HepG2 (cell line): ENCODE results near the gene FCHO2. TPM values are rescaled to one million over a fixed set of nuclear protein-coding genes. Genes with fewer than 3 reads are reported as not detected.
A peak's percentile ranks its signal among the peaks of the same experiment; 100 is the strongest.

Experiments used
- CEBPG ChIP-seq: IDR thresholded peaks from 2 replicates; pipeline ENCODE4 v1.6.1; 2016
- DPF2 ChIP-seq: sonication (generic); formaldehyde crosslinking; IDR thresholded peaks from 2 replicates; pipeline ENCODE4 v1.4.0; 2020; ENCODE audit warnings: mild to moderate bottlenecking, low read depth, missing genetic modification reagents, borderline replicate concordance
- HDAC1 ChIP-seq: sonication (generic); formaldehyde crosslinking; IDR thresholded peaks from 2 replicates; pipeline ENCODE4 v1.5.1; 2020; ENCODE audit warnings: mild to moderate bottlenecking, missing genetic modification reagents
- JDP2 ChIP-seq: sonication (generic); formaldehyde crosslinking; IDR thresholded peaks from 2 replicates; pipeline ENCODE4 v1.8.1; 2022; ENCODE audit warnings: missing genetic modification reagents, borderline replicate concordance
- MLXIP ChIP-seq: sonication (generic); formaldehyde crosslinking; IDR thresholded peaks from 2 replicates; pipeline ENCODE4 v1.9.0; 2021; ENCODE audit warnings: missing genetic modification reagents, borderline replicate concordance
- PRMT3 ChIP-seq: sonication (generic); formaldehyde crosslinking; IDR thresholded peaks from 2 replicates; pipeline ENCODE4 v1.8.1; 2022; ENCODE audit warnings: low read depth, mild to moderate bottlenecking, moderate library complexity, missing genetic modification reagents, borderline replicate concordance
- SIX4 ChIP-seq: sonication (generic); formaldehyde crosslinking; IDR thresholded peaks from 2 replicates; pipeline ENCODE4 v1.4.0; 2020; ENCODE audit warnings: missing genetic modification reagents
- THAP8 ChIP-seq: sonication (generic); formaldehyde crosslinking; IDR thresholded peaks from 2 replicates; pipeline ENCODE4 v1.5.1; 2020; ENCODE audit warnings: missing genetic modification reagents, mild to moderate bottlenecking, borderline replicate concordance
- ZBTB14 ChIP-seq: sonication (generic); formaldehyde crosslinking; IDR thresholded peaks from 2 replicates; pipeline ENCODE4 v1.4.0; 2020; ENCODE audit warnings: missing genetic modification reagents
- ZNF101 ChIP-seq: sonication (generic); formaldehyde crosslinking; IDR thresholded peaks from 2 replicates; pipeline ENCODE4 v1.4.0; 2020; ENCODE audit warnings: mild to moderate bottlenecking, low read depth, missing genetic modification reagents, borderline replicate concordance
- ZNF225 ChIP-seq: sonication (generic); formaldehyde crosslinking; IDR thresholded peaks from 2 replicates; pipeline ENCODE4 v1.4.0; 2020; ENCODE audit warnings: mild to moderate bottlenecking, missing genetic modification reagents
- ZNF343 ChIP-seq: sonication (generic); formaldehyde crosslinking; IDR thresholded peaks from 2 replicates; pipeline ENCODE4 v1.4.0; 2020; ENCODE audit warnings: mild to moderate bottlenecking, missing genetic modification reagents
- ZNF761 ChIP-seq: sonication (generic); formaldehyde crosslinking; conservative IDR thresholded peaks from 2 replicates; pipeline ENCODE4 v1.4.0; 2020; ENCODE audit warnings: mild to moderate bottlenecking, missing genetic modification reagents
- ZNF883 ChIP-seq: sonication (generic); formaldehyde crosslinking; IDR thresholded peaks from 2 replicates; pipeline ENCODE4 v1.5.1; 2020; ENCODE audit warnings: mild to moderate bottlenecking, missing genetic modification reagents; ENCODE audit errors: not compliant biosample characterization
- polyA plus RNA-seq, 8 experiments: library from polyadenylated mRNA; depleted of rRNA in 3 of 8; stranded (reverse) in 7 of 8; unstranded in 1 of 8; fragments of >200 nt; fragmentation: Illumina TruSeq in 4 of 8; extraction: Trizol in 4 of 8; gene quantifications; 2 replicates each; pipeline versions ENCODE4 v1.2.1 to v1.2.3, GENCODE V29; 2011 to 2016; ENCODE audit warnings: low read depth in 4 of 8, missing spikeins in 1 of 8, mixed read lengths in 1 of 8; ENCODE audit not compliant: insufficient read depth in 1 of 8
- total RNA-seq, 5 experiments: library from RNA; depleted of rRNA; stranded (reverse); fragments of >200 nt; fragmentation: Illumina TruSeq; extraction: Trizol; gene quantifications; 2 replicates each; pipeline ENCODE4 v1.2.3, GENCODE V29; 2016; ENCODE audit warnings: low read depth in 1 of 5
- TF ChIP-seq, protein P1 (sequence below): sonication (generic); formaldehyde crosslinking; IDR thresholded peaks from 2 replicates; pipeline ENCODE4 v1.5.0; 2020; ENCODE audit warnings: missing genetic modification reagents
- TF ChIP-seq, protein P2 (sequence below): sonication (generic); formaldehyde crosslinking; IDR thresholded peaks from 2 replicates; pipeline ENCODE4 v1.5.1; 2020; ENCODE audit warnings: missing genetic modification reagents, mild to moderate bottlenecking, borderline replicate concordance
- TF ChIP-seq, protein P3 (sequence below): sonication (generic); formaldehyde crosslinking; IDR thresholded peaks from 2 replicates; pipeline ENCODE4 v1.5.0; 2020; ENCODE audit warnings: mild to moderate bottlenecking, missing genetic modification reagents

The FCHO2 gene
- total and polyA plus RNA-seq, 2 of the 13 experiments (the other 11 are each of a cell fraction or from before 2014, with no cell fraction given), result 11.6 to 17.3 TPM

DNA sequence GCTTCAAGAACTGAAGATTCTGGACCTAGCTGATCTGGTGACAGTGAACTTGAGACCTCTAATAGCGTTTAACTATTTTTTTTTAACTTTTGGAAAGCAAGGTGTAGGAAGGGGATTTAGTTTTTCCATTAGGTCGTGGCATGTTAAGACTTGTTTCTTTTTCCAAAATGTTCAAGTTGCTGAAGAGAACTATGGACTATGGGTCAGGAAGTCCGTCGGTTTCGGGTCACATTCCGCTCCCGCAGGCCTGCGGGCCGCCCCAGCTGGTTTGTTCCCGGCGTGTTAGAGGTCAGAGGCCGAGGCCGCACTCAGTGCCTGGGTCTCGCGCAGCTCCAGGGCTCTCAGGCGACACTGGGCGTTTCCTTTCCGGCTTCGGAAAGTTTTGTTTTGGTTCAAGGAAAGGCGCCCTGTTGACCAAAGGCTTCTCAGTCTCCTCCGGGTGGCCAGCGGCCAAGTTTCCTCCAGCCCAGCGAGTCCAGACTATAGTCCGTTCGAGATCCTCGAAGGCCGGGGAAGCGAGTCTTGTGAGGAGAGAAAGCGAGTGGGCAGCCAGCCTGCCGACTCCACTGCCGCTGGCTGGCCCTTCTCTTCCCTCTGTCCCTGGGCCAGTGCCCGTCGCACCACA, 586 bp upstream of the FCHO2 start (continued):
- TF ChIP-seq ZBTB14 (CRISPR knock-in tag) (no peak), ZNF883 (CRISPR knock-in tag) (peak; percentile 67), JDP2 (CRISPR knock-in tag) (no peak), ZNF101 (CRISPR knock-in tag) (no peak), THAP8 (CRISPR knock-in tag) (no peak), DPF2 (CRISPR knock-in tag) (no peak), ZNF343 (CRISPR knock-in tag) (no peak), ZNF761 (CRISPR knock-in tag) (no peak; the same call in 1 of the 2 replicates), PRMT3 (no peak; the same call in 1 of the 2 replicates), MLXIP (CRISPR knock-in tag) (no peak), ZNF225 (CRISPR knock-in tag) (no peak), SIX4 (CRISPR knock-in tag) (no peak), CEBPG (CRISPR knock-in tag) (no peak), HDAC1 (peak; percentile 17)
- TF ChIP-seq, protein P1, sequence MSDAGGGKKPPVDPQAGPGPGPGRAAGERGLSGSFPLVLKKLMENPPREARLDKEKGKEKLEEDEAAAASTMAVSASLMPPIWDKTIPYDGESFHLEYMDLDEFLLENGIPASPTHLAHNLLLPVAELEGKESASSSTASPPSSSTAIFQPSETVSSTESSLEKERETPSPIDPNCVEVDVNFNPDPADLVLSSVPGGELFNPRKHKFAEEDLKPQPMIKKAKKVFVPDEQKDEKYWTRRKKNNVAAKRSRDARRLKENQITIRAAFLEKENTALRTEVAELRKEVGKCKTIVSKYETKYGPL, result no peak
- TF ChIP-seq, protein P2, sequence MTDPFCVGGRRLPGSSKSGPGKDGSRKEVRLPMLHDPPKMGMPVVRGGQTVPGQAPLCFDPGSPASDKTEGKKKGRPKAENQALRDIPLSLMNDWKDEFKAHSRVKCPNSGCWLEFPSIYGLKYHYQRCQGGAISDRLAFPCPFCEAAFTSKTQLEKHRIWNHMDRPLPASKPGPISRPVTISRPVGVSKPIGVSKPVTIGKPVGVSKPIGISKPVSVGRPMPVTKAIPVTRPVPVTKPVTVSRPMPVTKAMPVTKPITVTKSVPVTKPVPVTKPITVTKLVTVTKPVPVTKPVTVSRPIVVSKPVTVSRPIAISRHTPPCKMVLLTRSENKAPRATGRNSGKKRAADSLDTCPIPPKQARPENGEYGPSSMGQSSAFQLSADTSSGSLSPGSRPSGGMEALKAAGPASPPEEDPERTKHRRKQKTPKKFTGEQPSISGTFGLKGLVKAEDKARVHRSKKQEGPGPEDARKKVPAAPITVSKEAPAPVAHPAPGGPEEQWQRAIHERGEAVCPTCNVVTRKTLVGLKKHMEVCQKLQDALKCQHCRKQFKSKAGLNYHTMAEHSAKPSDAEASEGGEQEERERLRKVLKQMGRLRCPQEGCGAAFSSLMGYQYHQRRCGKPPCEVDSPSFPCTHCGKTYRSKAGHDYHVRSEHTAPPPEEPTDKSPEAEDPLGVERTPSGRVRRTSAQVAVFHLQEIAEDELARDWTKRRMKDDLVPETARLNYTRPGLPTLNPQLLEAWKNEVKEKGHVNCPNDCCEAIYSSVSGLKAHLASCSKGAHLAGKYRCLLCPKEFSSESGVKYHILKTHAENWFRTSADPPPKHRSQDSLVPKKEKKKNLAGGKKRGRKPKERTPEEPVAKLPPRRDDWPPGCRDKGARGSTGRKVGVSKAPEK, result peak; percentile 31; the same call in 1 of the 2 replicates
- TF ChIP-seq, protein P3, sequence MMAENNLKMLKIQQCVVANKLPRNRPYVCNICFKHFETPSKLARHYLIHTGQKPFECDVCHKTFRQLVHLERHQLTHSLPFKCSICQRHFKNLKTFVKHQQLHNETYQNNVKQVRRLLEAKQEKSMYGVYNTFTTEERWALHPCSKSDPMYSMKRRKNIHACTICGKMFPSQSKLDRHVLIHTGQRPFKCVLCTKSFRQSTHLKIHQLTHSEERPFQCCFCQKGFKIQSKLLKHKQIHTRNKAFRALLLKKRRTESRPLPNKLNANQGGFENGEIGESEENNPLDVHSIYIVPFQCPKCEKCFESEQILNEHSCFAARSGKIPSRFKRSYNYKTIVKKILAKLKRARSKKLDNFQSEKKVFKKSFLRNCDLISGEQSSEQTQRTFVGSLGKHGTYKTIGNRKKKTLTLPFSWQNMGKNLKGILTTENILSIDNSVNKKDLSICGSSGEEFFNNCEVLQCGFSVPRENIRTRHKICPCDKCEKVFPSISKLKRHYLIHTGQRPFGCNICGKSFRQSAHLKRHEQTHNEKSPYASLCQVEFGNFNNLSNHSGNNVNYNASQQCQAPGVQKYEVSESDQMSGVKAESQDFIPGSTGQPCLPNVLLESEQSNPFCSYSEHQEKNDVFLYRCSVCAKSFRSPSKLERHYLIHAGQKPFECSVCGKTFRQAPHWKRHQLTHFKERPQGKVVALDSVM, result 0 out of 2 replicates have a peak, but pooled peaks have one; percentile 10
